ENCODE data around the gene WFS1.

WFS1 gene

GRCh38 chr4:6306299-6306698 is 36.6 kb downstream of the WFS1 start:
- H3K36me3 ChIP-seq (ENCODE audit: insufficient read depth, low read length): peaks cover 17% of the 10 kb centered on the region
- no peak overlapping the region for H3K9ac ChIP-seq (ENCODE audit: low read depth, low read length)
- no peak overlapping the region for H3K4me3 ChIP-seq (ENCODE audit: low read length)
- peaks cover 30% of the 10 kb centered on the region for H3K27me3 ChIP-seq (ENCODE audit: insufficient read depth, low read length)
- WGBS: 82% methylated on average over 5 of the region's 5 CpGs
- no peak overlapping the region for H3K27ac ChIP-seq (ENCODE audit: low read depth, low read length)
- H3K9me3 ChIP-seq (ENCODE audit: insufficient read depth, low read depth, low read length): no peaks in the 10 kb centered on the region
- no peaks in the 10 kb centered on the region for H3K4me1 ChIP-seq (ENCODE audit: insufficient read depth, low read length)

- Histone ChIP-seq H3K27ac (ENCODE audit: low read depth, low read length) (no peak overlapping the region), H3K36me3 (ENCODE audit: insufficient read depth, low read length) (peaks cover 8% of the 10 kb centered on the region), H3K27me3 (ENCODE audit: insufficient read depth, low read length) (peaks cover 30% of the 10 kb centered on the region), H3K4me3 (ENCODE audit: low read length) (no peak overlapping the region), H3K9me3 (ENCODE audit: insufficient read depth, low read depth, low read length) (no peaks in the 10 kb centered on the region), H3K4me1 (ENCODE audit: insufficient read depth, low read length) (no peaks in the 10 kb centered on the region), H3K9ac (ENCODE audit: low read depth, low read length) (no peak overlapping the region)
- 94% methylated on average over 12 of the region's 12 CpGs for WGBS
Observed at GRCh38 chr4:6307230-6307629, 37.6 kb downstream of the WFS1 start.

GRCh38 chr4:6307891-6308290 is 38.2 kb downstream of the WFS1 start:
- H3K27me3 ChIP-seq (ENCODE audit: insufficient read depth, low read length): peaks cover 30% of the 10 kb centered on the region
- no peaks in the 10 kb centered on the region for H3K4me1 ChIP-seq (ENCODE audit: insufficient read depth, low read length)
- WGBS: 96% methylated on average over 8 of the region's 8 CpGs
- peaks cover 3% of the 10 kb centered on the region; the same call in 1 of the 2 replicates for H3K36me3 ChIP-seq (ENCODE audit: insufficient read depth, low read length)
- no peak overlapping the region for H3K27ac ChIP-seq (ENCODE audit: low read depth, low read length)
- H3K4me3 ChIP-seq (ENCODE audit: low read length): no peak overlapping the region
- H3K9me3 ChIP-seq (ENCODE audit: insufficient read depth, low read depth, low read length): no peaks in the 10 kb centered on the region
- H3K9ac ChIP-seq (ENCODE audit: low read depth, low read length): no peak overlapping the region

GRCh38 chr4:6308899-6309643 is 39.4 kb downstream of the WFS1 start:
- Histone ChIP-seq H3K4me3 (ENCODE audit: low read length) (peak overlapping the region; percentile 70), H3K27me3 (ENCODE audit: insufficient read depth, low read length) (peaks cover 30% of the 10 kb centered on the region), H3K4me1 (ENCODE audit: insufficient read depth, low read length) (no peaks in the 10 kb centered on the region), H3K27ac (ENCODE audit: low read depth, low read length) (no peak overlapping the region), H3K36me3 (ENCODE audit: insufficient read depth, low read length) (peaks cover 3% of the 10 kb centered on the region; the same call in 1 of the 2 replicates), H3K9ac (ENCODE audit: low read depth, low read length) (peak overlapping the region; percentile 37; the same call in 1 of the 2 replicates), H3K9me3 (ENCODE audit: insufficient read depth, low read depth, low read length) (no peaks in the 10 kb centered on the region)
- WGBS: 59% methylated on average over 65 of the region's 65 CpGs

- Histone ChIP-seq H3K4me3 (ENCODE audit: low read length) (peak overlapping the region; percentile 70), H3K9ac (ENCODE audit: low read depth, low read length) (no peak overlapping the region), H3K9me3 (ENCODE audit: insufficient read depth, low read depth, low read length) (no peaks in the 10 kb centered on the region), H3K4me1 (ENCODE audit: insufficient read depth, low read length) (no peaks in the 10 kb centered on the region), H3K27ac (ENCODE audit: low read depth, low read length) (no peak overlapping the region), H3K27me3 (ENCODE audit: insufficient read depth, low read length) (peaks cover 30% of the 10 kb centered on the region), H3K36me3 (ENCODE audit: insufficient read depth, low read length) (no peaks in the 10 kb centered on the region)
- WGBS: 93% methylated on average over 7 of the region's 7 CpGs
Observed at GRCh38 chr4:6309777-6310176, 40.1 kb downstream of the WFS1 start.

GRCh38 chr4:6313216-6313615 is 43.6 kb downstream of the WFS1 start:
- no peak overlapping the region for H3K4me3 ChIP-seq (ENCODE audit: low read length)
- no peaks in the 10 kb centered on the region for H3K9me3 ChIP-seq (ENCODE audit: insufficient read depth, low read depth, low read length)
- no peaks in the 10 kb centered on the region for H3K36me3 ChIP-seq (ENCODE audit: insufficient read depth, low read length)
- H3K4me1 ChIP-seq (ENCODE audit: insufficient read depth, low read length): no peaks in the 10 kb centered on the region
- no peak overlapping the region for H3K27ac ChIP-seq (ENCODE audit: low read depth, low read length)
- 90% methylated on average over 6 of the region's 6 CpGs for WGBS
- peaks cover 24% of the 10 kb centered on the region for H3K27me3 ChIP-seq (ENCODE audit: insufficient read depth, low read length)
- no peak overlapping the region for H3K9ac ChIP-seq (ENCODE audit: low read depth, low read length)

- WGBS: 93% methylated on average over 6 of the region's 6 CpGs
- 0 out of 2 replicates have a peak, but pooled peaks cover 5% of the 10 kb centered on the region for H3K9me3 ChIP-seq (ENCODE audit: insufficient read depth, low read depth, low read length)
- no peaks in the 10 kb centered on the region for H3K4me1 ChIP-seq (ENCODE audit: insufficient read depth, low read length)
- no peak overlapping the region for H3K9ac ChIP-seq (ENCODE audit: low read depth, low read length)
- no peak overlapping the region for H3K4me3 ChIP-seq (ENCODE audit: low read length)
- H3K36me3 ChIP-seq (ENCODE audit: insufficient read depth, low read length): no peaks in the 10 kb centered on the region
- H3K27ac ChIP-seq (ENCODE audit: low read depth, low read length): no peak overlapping the region
- H3K27me3 ChIP-seq (ENCODE audit: insufficient read depth, low read length): no peaks in the 10 kb centered on the region
Observed at GRCh38 chr4:6316461-6317003, 46.9 kb downstream of the WFS1 start.

GRCh38 chr4:6318206-6318605 is 48.6 kb downstream of the WFS1 start:
- 93% methylated on average over 12 of the region's 12 CpGs for WGBS
- no peak overlapping the region for H3K27ac ChIP-seq (ENCODE audit: low read depth, low read length)
- H3K9me3 ChIP-seq (ENCODE audit: insufficient read depth, low read depth, low read length): 0 out of 2 replicates have a peak, but pooled peaks cover 5% of the 10 kb centered on the region

GRCh38 chr4:6319530-6320150 is 50.0 kb downstream of the WFS1 start:
- Histone ChIP-seq H3K27me3 (ENCODE audit: insufficient read depth, low read length) (no peaks in the 10 kb centered on the region), H3K9me3 (ENCODE audit: insufficient read depth, low read depth, low read length) (0 out of 2 replicates have a peak, but pooled peaks cover 5% of the 10 kb centered on the region), H3K36me3 (ENCODE audit: insufficient read depth, low read length) (no peaks in the 10 kb centered on the region), H3K27ac (ENCODE audit: low read depth, low read length) (no peak overlapping the region), H3K4me1 (ENCODE audit: insufficient read depth, low read length) (no peaks in the 10 kb centered on the region), H3K4me3 (ENCODE audit: low read length) (no peak overlapping the region), H3K9ac (ENCODE audit: low read depth, low read length) (no peak overlapping the region)
- 86% methylated on average over 12 of the region's 12 CpGs for WGBS

More at GRCh38 chr4:6318206-6318605, 48.6 kb downstream of the WFS1 start:
- no peaks in the 10 kb centered on the region for H3K27me3 ChIP-seq (ENCODE audit: insufficient read depth, low read length)
- H3K9ac ChIP-seq (ENCODE audit: low read depth, low read length): no peak overlapping the region
- no peak overlapping the region for H3K4me3 ChIP-seq (ENCODE audit: low read length)
- H3K36me3 ChIP-seq (ENCODE audit: insufficient read depth, low read length): no peaks in the 10 kb centered on the region
- H3K4me1 ChIP-seq (ENCODE audit: insufficient read depth, low read length): no peaks in the 10 kb centered on the region

- H3K4me3 ChIP-seq (ENCODE audit: low read length): no peak overlapping the region
- no peak overlapping the region for H3K9ac ChIP-seq (ENCODE audit: low read depth, low read length)
- no peaks in the 10 kb centered on the region for H3K36me3 ChIP-seq (ENCODE audit: insufficient read depth, low read length)
- 96% methylated on average over 6 of the region's 6 CpGs for WGBS
- no peaks in the 10 kb centered on the region for H3K27me3 ChIP-seq (ENCODE audit: insufficient read depth, low read length)
- H3K9me3 ChIP-seq (ENCODE audit: insufficient read depth, low read depth, low read length): 0 out of 2 replicates have a peak, but pooled peaks cover 5% of the 10 kb centered on the region
- no peaks in the 10 kb centered on the region for H3K4me1 ChIP-seq (ENCODE audit: insufficient read depth, low read length)
- H3K27ac ChIP-seq (ENCODE audit: low read depth, low read length): no peak overlapping the region
Observed at GRCh38 chr4:6320663-6321062, 51.0 kb downstream of the WFS1 start.

GRCh38 chr4:6321361-6321760 is 51.7 kb downstream of the WFS1 start:
- no peaks in the 10 kb centered on the region for H3K27me3 ChIP-seq (ENCODE audit: insufficient read depth, low read length)
- H3K36me3 ChIP-seq (ENCODE audit: insufficient read depth, low read length): no peaks in the 10 kb centered on the region
- H3K4me3 ChIP-seq (ENCODE audit: low read length): no peak overlapping the region
- 0 out of 2 replicates have a peak, but pooled peaks cover 5% of the 10 kb centered on the region for H3K9me3 ChIP-seq (ENCODE audit: insufficient read depth, low read depth, low read length)
- H3K27ac ChIP-seq (ENCODE audit: low read depth, low read length): no peak overlapping the region
- WGBS: 94% methylated on average over 2 of the region's 2 CpGs
- no peaks in the 10 kb centered on the region for H3K4me1 ChIP-seq (ENCODE audit: insufficient read depth, low read length)
- H3K9ac ChIP-seq (ENCODE audit: low read depth, low read length): no peak overlapping the region
